NT2/D1 (cell line): Measurements from ENCODE around the gene KDM4B.

Source experiments
- DNase-seq: peaks from one replicate; pipeline ENCODE4 v3.0.0-alpha.2; 2011; ENCODE audit warnings: low read depth, low spot score
- H3K27me3 ChIP-seq: 2 replicates; pipeline ENCODE4 v1.6.0; 2011; ENCODE audit warnings: mild to moderate bottlenecking; ENCODE audit not compliant: insufficient read length, insufficient read depth
- H3K36me3 ChIP-seq: 2 replicates; pipeline ENCODE4 v1.6.1; 2011; ENCODE audit warnings: mild to moderate bottlenecking, low read length, mixed read lengths; ENCODE audit not compliant: insufficient read depth, insufficient read length
- H3K4me1 ChIP-seq: 2 replicates; pipeline ENCODE4 v1.5.1; 2011; ENCODE audit not compliant: insufficient read depth, insufficient read length
- H3K4me3 ChIP-seq: 2 replicates; pipeline ENCODE4 v1.5.1; 2011; ENCODE audit warnings: low read depth; ENCODE audit not compliant: insufficient read length
- H3K9ac ChIP-seq: 2 replicates; pipeline ENCODE4 v1.6.0; 2011; ENCODE audit warnings: low read depth; ENCODE audit not compliant: insufficient read length
- H3K9me3 ChIP-seq: 2 replicates; pipeline ENCODE4 v1.5.1; 2011; ENCODE audit warnings: mild to moderate bottlenecking, low read length; ENCODE audit not compliant: insufficient read depth
- SUZ12 ChIP-seq: IDR thresholded peaks from 2 replicates; pipeline ENCODE4 v1.6.1; 2011; ENCODE audit not compliant: insufficient read length, insufficient read depth; ENCODE audit errors: extremely low read depth
- YY1 ChIP-seq: IDR thresholded peaks from 2 replicates; pipeline ENCODE4 v1.6.1; 2011; ENCODE audit not compliant: insufficient read length, insufficient read depth
- ZNF274 ChIP-seq: IDR thresholded peaks from 2 replicates; pipeline ENCODE4 v1.6.1; 2011; ENCODE audit warnings: mild to moderate bottlenecking, low read depth, low read length

The KDM4B gene

GRCh38 chr19:5097959-5098623 is 129.2 kb downstream of the KDM4B start:
- peaks cover 14% of the 10 kb centered on the region for H3K4me1 ChIP-seq
- peaks cover 30% of the 10 kb centered on the region; the same call in 1 of the 2 replicates for H3K9me3 ChIP-seq
- peaks cover 32% of the 10 kb centered on the region for H3K36me3 ChIP-seq
- TF ChIP-seq SUZ12 (no peak), YY1 (no peak), ZNF274 (no peak)
- DNase-seq, result no peak
- no peak overlapping the region for H3K4me3 ChIP-seq
- H3K27me3 ChIP-seq, result no peaks in the 10 kb centered on the region
- H3K9ac ChIP-seq, result no peak overlapping the region

- Histone ChIP-seq H3K4me1 (peaks cover 15% of the 10 kb centered on the region), H3K9me3 (peaks cover 30% of the 10 kb centered on the region; the same call in 1 of the 2 replicates), H3K9ac (no peak overlapping the region), H3K36me3 (peaks cover 36% of the 10 kb centered on the region), H3K4me3 (no peak overlapping the region), H3K27me3 (no peaks in the 10 kb centered on the region)
- TF ChIP-seq YY1 (no peak), SUZ12 (no peak)
- no peak for DNase-seq
Observed at GRCh38 chr19:5098646-5099045, 129.7 kb downstream of the KDM4B start.

- Histone ChIP-seq H3K9ac (no peak overlapping the region), H3K36me3 (peaks cover 41% of the 10 kb centered on the region), H3K4me1 (peaks cover 12% of the 10 kb centered on the region), H3K9me3 (peaks cover 30% of the 10 kb centered on the region; the same call in 1 of the 2 replicates), H3K27me3 (no peaks in the 10 kb centered on the region), H3K4me3 (no peak overlapping the region)
- no peak for DNase-seq
- TF ChIP-seq YY1 (no peak), ZNF274 (no peak), SUZ12 (no peak)
Observed at GRCh38 chr19:5099701-5100221, 130.8 kb downstream of the KDM4B start.

GRCh38 chr19:5101871-5102270 is 133.0 kb downstream of the KDM4B start:
- no peaks in the 10 kb centered on the region for H3K27me3 ChIP-seq
- DNase-seq, result no peak
- H3K4me1 ChIP-seq, result peaks cover 6% of the 10 kb centered on the region
- H3K36me3 ChIP-seq, result peaks cover 44% of the 10 kb centered on the region
- no peak for TF ChIP-seq ZNF274
- no peak for TF ChIP-seq SUZ12
- TF ChIP-seq YY1, result no peak
- no peak overlapping the region for H3K4me3 ChIP-seq
- no peak overlapping the region for H3K9ac ChIP-seq
- peaks cover 30% of the 10 kb centered on the region; the same call in 1 of the 2 replicates for H3K9me3 ChIP-seq

GRCh38 chr19:5102520-5102919 is 133.6 kb downstream of the KDM4B start:
- no peak for TF ChIP-seq SUZ12
- no peak for TF ChIP-seq ZNF274
- TF ChIP-seq YY1, result no peak
- H3K27me3 ChIP-seq, result no peaks in the 10 kb centered on the region
- peaks cover 29% of the 10 kb centered on the region; the same call in 1 of the 2 replicates for H3K9me3 ChIP-seq
- peaks cover 13% of the 10 kb centered on the region for H3K4me1 ChIP-seq
- no peak for DNase-seq
- no peak overlapping the region for H3K4me3 ChIP-seq
- H3K36me3 ChIP-seq, result peaks cover 39% of the 10 kb centered on the region
- no peak overlapping the region for H3K9ac ChIP-seq

GRCh38 chr19:5103061-5103701 is 134.3 kb downstream of the KDM4B start:
- Histone ChIP-seq H3K4me1 (peaks cover 17% of the 10 kb centered on the region), H3K4me3 (no peak overlapping the region), H3K9ac (peak overlapping the region; percentile 17), H3K27me3 (no peaks in the 10 kb centered on the region), H3K9me3 (peaks cover 23% of the 10 kb centered on the region; the same call in 1 of the 2 replicates), H3K36me3 (peaks cover 34% of the 10 kb centered on the region)
- DNase-seq, result no peak
- TF ChIP-seq ZNF274, result no peak
- no peak for TF ChIP-seq YY1
- TF ChIP-seq SUZ12, result no peak

GRCh38 chr19:5103812-5104410 is 135.0 kb downstream of the KDM4B start:
- no peak for DNase-seq
- peaks cover 20% of the 10 kb centered on the region for H3K4me1 ChIP-seq

More at GRCh38 chr19:5103812-5104410, 135.0 kb downstream of the KDM4B start:
- Histone ChIP-seq H3K27me3 (no peaks in the 10 kb centered on the region), H3K9me3 (peaks cover 15% of the 10 kb centered on the region; the same call in 1 of the 2 replicates), H3K36me3 (peaks cover 27% of the 10 kb centered on the region), H3K4me3 (no peak overlapping the region), H3K9ac (no peak overlapping the region)
- TF ChIP-seq SUZ12, result no peak
- no peak for TF ChIP-seq YY1
- no peak for TF ChIP-seq ZNF274
